SK-N-SH (cell line): Measurements from ENCODE around the gene NPS. TPM values are rescaled to one million over a fixed set of nuclear protein-coding genes. Genes with fewer than 3 reads are reported as not detected.

ENCODE experiments used
- CTCF ChIA-PET: fragments of 300-600, 350-600 bp; formaldehyde crosslinking; extraction: SDS; loops from one replicate; lab custom pipeline; 2021; lab: Yijun Ruan, JAX
- POLR2A ChIA-PET: fragments of 350-600 bp; sonication (Branson Sonifier 250); formaldehyde crosslinking; extraction: SDS; loops from one replicate; lab custom pipeline; 2020; ENCODE audit warnings: antibody characterized with exemption, inconsistent platforms; lab: Yijun Ruan, JAX
- DNase-seq: peaks from one replicate; pipeline ENCODE4 v3.0.0; 2012
- H2AFZ ChIP-seq: fragments of 200-600 bp; sonication (generic); 2 replicates; pipeline ENCODE4 v1.8.1; 2016; ENCODE audit warnings: antibody characterized with exemption, mild to moderate bottlenecking, low read depth
- H3F3A ChIP-seq: fragments of 200-600 bp; sonication (generic); replicated peaks from 2 replicates; pipeline ENCODE3; 2016; ENCODE audit warnings: antibody characterized with exemption, mild to moderate bottlenecking; ENCODE audit not compliant: insufficient read depth
- H3K27ac ChIP-seq, 2 experiments: fragments of 200-500 bp in 1 of 2; fragments of 200-600 bp in 1 of 2; sonication (Bioruptor generic) in 1 of 2; sonication (generic), shearing (Covaris generic) in 1 of 2; 2 replicates each; pipeline versions ENCODE4 v1.5.1 to v1.6.1; 2014 to 2016; ENCODE audit warnings: low read depth in 2 of 2, inconsistent platforms in 1 of 2, low read length in 1 of 2, mild to moderate bottlenecking in 1 of 2, mixed read lengths in 1 of 2
- H3K27me3 ChIP-seq: fragments of 200-600 bp; sonication (generic), shearing (Covaris generic); 2 replicates; pipeline ENCODE4 v1.6.1; 2016; ENCODE audit warnings: mixed run types; ENCODE audit not compliant: insufficient read depth
- H3K36me3 ChIP-seq, 2 experiments: fragments of 200-500 bp in 1 of 2; fragments of 200-600 bp in 1 of 2; sonication (Bioruptor generic) in 1 of 2; sonication (generic) in 1 of 2; replicated peaks in 1 of 2; 2 replicates each; pipeline versions ENCODE3 to v1.5.1; 2014 to 2016; ENCODE audit warnings: low read length in 1 of 2, mild to moderate bottlenecking in 1 of 2; ENCODE audit not compliant: insufficient read depth in 2 of 2, control insufficient read depth in 1 of 2
- H3K4me1 ChIP-seq, 2 experiments: fragments of 200-500 bp in 1 of 2; fragments of 200-600 bp in 1 of 2; sonication (Bioruptor generic) in 1 of 2; sonication (generic), shearing (Covaris generic) in 1 of 2; 2 replicates each; pipeline versions ENCODE4 v1.5.1 to v1.6.1; 2014 to 2016; ENCODE audit warnings: low read depth in 1 of 2, low read length in 1 of 2, mixed run types in 1 of 2; ENCODE audit not compliant: insufficient read depth in 2 of 2, control insufficient read depth in 1 of 2
- H3K4me2 ChIP-seq: fragments of 200-600 bp; sonication (generic), shearing (Covaris generic); 2 replicates; pipeline ENCODE4 v1.6.1; 2017; ENCODE audit warnings: mixed run types
- H3K4me3 ChIP-seq, 2 experiments: fragments of 200-500 bp in 1 of 2; fragments of 200-600 bp in 1 of 2; sonication (Bioruptor generic) in 1 of 2; sonication (generic), shearing (Covaris generic) in 1 of 2; 2 replicates each; pipeline versions ENCODE4 v1.5.1 to v1.8.1; 2014 to 2016; ENCODE audit warnings: low read depth in 2 of 2, inconsistent platforms in 1 of 2, low read length in 1 of 2, mild to moderate bottlenecking in 1 of 2, mixed read lengths in 1 of 2, moderate library complexity in 1 of 2
- H3K79me2 ChIP-seq: fragments of 200-600 bp; sonication (generic); 2 replicates; pipeline ENCODE4 v1.8.1; 2017; ENCODE audit warnings: mild to moderate bottlenecking; ENCODE audit not compliant: insufficient read depth
- H3K9ac ChIP-seq: fragments of 200-600 bp; sonication (generic); 2 replicates; pipeline ENCODE4 v1.6.1; 2017; ENCODE audit warnings: mixed run types
- H3K9me2 ChIP-seq: fragments of 200-600 bp; sonication (generic); 2 replicates; pipeline ENCODE4 v1.6.1; 2017; ENCODE audit warnings: mixed run types
- H3K9me3 ChIP-seq: fragments of 200-600 bp; sonication (generic); 2 replicates; pipeline ENCODE4 v1.6.1; 2017; ENCODE audit warnings: mixed run types, mild to moderate bottlenecking, moderate library complexity
- H4K20me1 ChIP-seq: fragments of 200-600 bp; sonication (generic); 2 replicates; pipeline ENCODE4 v1.6.1; 2017; ENCODE audit warnings: mild to moderate bottlenecking, mixed run types; ENCODE audit not compliant: insufficient read depth
- CHD2 ChIP-seq: fragments of 150-350 bp; IDR thresholded peaks from 2 replicates; pipeline ENCODE4 v1.6.1; 2018; ENCODE audit warnings: low read length; ENCODE audit not compliant: partially characterized antibody
- EP300 ChIP-seq, 2 experiments: IDR thresholded peaks; 2 replicates each; pipeline versions ENCODE4 v1.4.0 to v1.6.1; 2012; ENCODE audit warnings: borderline replicate concordance in 1 of 2, low read depth in 1 of 2, low read length in 1 of 2
- FOSL2 ChIP-seq: IDR thresholded peaks from 2 replicates; pipeline ENCODE4 v1.4.0; 2012; ENCODE audit warnings: low read depth, mild to moderate bottlenecking, moderate library complexity, borderline replicate concordance
- FOXM1 ChIP-seq: IDR thresholded peaks from 2 replicates; pipeline ENCODE4 v1.4.0; 2012; ENCODE audit warnings: low read depth, mild to moderate bottlenecking
- JUND ChIP-seq: IDR thresholded peaks from 2 replicates; pipeline ENCODE4 v1.4.0; 2012
- POLR2AphosphoS5 ChIP-seq: IDR thresholded peaks from 2 replicates; pipeline ENCODE4 v1.6.1; 2012; ENCODE audit warnings: low read depth, low read length
- RCOR1 ChIP-seq: fragments of 150-350 bp; IDR thresholded peaks from 2 replicates; pipeline ENCODE4 v1.6.1; 2017; ENCODE audit warnings: antibody characterized with exemption, low read length
- RXRA ChIP-seq: IDR thresholded peaks from 2 replicates; pipeline ENCODE4 v1.4.0; 2012; ENCODE audit warnings: low read depth, mild to moderate bottlenecking, borderline replicate concordance
- SMC3 ChIP-seq: IDR thresholded peaks from 2 replicates; pipeline ENCODE4 v1.6.1; 2012; ENCODE audit warnings: low read depth, low read length, improper control_type of control experiment
- TAF1 ChIP-seq: IDR thresholded peaks from 2 replicates; pipeline ENCODE4 v1.6.1; 2012; ENCODE audit warnings: low read depth, mild to moderate bottlenecking, low read length, moderate library complexity, borderline replicate concordance
- TEAD4 ChIP-seq: IDR thresholded peaks from 2 replicates; pipeline ENCODE4 v1.4.0; 2012; ENCODE audit warnings: mild to moderate bottlenecking, borderline replicate concordance; ENCODE audit not compliant: insufficient read depth
- YY1 ChIP-seq: IDR thresholded peaks from 2 replicates; pipeline ENCODE4 v1.4.0; 2012; ENCODE audit warnings: low read depth, mild to moderate bottlenecking
- WGBS: methylation state at CpG from one replicate; pipeline ENCODE4 v1.1.6; 2017; ENCODE audit warnings: low lambda C conversion rate; 5-methylcytosine and 5-hydroxymethylcytosine counted together
- polyA plus RNA-seq, 3 experiments: library from polyadenylated mRNA; depleted of rRNA; stranded (reverse); fragments of >200 nt; gene quantifications; 2 replicates each; pipeline ENCODE4 v1.2.3, GENCODE V29; 2012
- TF ChIP-seq, protein P1 (sequence below): fragments of 150-350 bp; IDR thresholded peaks from 2 replicates; pipeline ENCODE4 v1.6.1; 2016; ENCODE audit warnings: mild to moderate bottlenecking, low read depth, low read length
- TF ChIP-seq, protein P2 (sequence below): fragments of 200-600 bp; sonication (generic); IDR thresholded peaks from 2 replicates; pipeline ENCODE4 v1.6.1; 2017; ENCODE audit warnings: antibody characterized with exemption, mild to moderate bottlenecking, moderate library complexity
- TF ChIP-seq, protein P3 (sequence below): IDR thresholded peaks from 2 replicates; pipeline ENCODE4 v1.4.0; 2012; ENCODE audit warnings: low read depth, borderline replicate concordance

The NPS gene
- polyA plus RNA-seq, 1 of the 3 experiments (the other 2 are of a cell fraction) = not detected

DNA sequence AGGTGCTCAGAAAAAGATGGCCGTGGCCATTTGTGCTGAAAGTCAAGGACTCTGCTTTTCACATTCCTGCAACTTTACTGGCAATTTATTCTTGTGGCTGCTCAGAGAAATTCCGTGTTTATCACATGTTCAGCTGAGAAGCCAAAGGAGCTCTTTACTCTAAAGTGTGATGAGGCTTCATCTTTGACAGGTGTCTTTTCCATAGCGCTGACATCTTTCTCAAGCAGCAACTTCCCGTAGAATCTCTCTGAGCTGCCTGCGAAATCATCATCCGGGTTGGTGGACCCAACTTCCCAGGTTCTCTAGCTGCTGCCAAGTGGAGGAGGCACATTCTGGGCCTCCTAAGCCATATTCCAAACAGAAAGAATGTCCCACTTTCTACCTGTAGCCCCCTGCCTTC lies 16.9 kb upstream of the NPS start:
- H3K9ac ChIP-seq = no peak overlapping the region
- no peak overlapping the region for H2AFZ ChIP-seq
- 51% methylated on average over 6 of the region's 6 CpGs for WGBS
- TF ChIP-seq, protein P1, sequence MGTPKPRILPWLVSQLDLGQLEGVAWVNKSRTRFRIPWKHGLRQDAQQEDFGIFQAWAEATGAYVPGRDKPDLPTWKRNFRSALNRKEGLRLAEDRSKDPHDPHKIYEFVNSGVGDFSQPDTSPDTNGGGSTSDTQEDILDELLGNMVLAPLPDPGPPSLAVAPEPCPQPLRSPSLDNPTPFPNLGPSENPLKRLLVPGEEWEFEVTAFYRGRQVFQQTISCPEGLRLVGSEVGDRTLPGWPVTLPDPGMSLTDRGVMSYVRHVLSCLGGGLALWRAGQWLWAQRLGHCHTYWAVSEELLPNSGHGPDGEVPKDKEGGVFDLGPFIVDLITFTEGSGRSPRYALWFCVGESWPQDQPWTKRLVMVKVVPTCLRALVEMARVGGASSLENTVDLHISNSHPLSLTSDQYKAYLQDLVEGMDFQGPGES = no peak
- TF ChIP-seq YY1 = no peak
- TF ChIP-seq, protein P2, sequence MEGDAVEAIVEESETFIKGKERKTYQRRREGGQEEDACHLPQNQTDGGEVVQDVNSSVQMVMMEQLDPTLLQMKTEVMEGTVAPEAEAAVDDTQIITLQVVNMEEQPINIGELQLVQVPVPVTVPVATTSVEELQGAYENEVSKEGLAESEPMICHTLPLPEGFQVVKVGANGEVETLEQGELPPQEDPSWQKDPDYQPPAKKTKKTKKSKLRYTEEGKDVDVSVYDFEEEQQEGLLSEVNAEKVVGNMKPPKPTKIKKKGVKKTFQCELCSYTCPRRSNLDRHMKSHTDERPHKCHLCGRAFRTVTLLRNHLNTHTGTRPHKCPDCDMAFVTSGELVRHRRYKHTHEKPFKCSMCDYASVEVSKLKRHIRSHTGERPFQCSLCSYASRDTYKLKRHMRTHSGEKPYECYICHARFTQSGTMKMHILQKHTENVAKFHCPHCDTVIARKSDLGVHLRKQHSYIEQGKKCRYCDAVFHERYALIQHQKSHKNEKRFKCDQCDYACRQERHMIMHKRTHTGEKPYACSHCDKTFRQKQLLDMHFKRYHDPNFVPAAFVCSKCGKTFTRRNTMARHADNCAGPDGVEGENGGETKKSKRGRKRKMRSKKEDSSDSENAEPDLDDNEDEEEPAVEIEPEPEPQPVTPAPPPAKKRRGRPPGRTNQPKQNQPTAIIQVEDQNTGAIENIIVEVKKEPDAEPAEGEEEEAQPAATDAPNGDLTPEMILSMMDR = no peak
- TF ChIP-seq SMC3 = no peak
- no peak for TF ChIP-seq TAF1
- TF ChIP-seq POLR2AphosphoS5 = no peak
- no peak for TF ChIP-seq FOSL2
- TF ChIP-seq EP300 (IDR thresholded peaks at IDR 0.05; ENCODE audit: borderline replicate concordance in 1 of 2, low read depth in 1 of 2, low read length in 1 of 2) = no peak
- no peak for TF ChIP-seq JUND
- no peak for TF ChIP-seq RCOR1
- TF ChIP-seq FOXM1 = no peak
- TF ChIP-seq TEAD4 = no peak
- no peak for TF ChIP-seq RXRA
- no peak for TF ChIP-seq CHD2
- TF ChIP-seq, protein P3, sequence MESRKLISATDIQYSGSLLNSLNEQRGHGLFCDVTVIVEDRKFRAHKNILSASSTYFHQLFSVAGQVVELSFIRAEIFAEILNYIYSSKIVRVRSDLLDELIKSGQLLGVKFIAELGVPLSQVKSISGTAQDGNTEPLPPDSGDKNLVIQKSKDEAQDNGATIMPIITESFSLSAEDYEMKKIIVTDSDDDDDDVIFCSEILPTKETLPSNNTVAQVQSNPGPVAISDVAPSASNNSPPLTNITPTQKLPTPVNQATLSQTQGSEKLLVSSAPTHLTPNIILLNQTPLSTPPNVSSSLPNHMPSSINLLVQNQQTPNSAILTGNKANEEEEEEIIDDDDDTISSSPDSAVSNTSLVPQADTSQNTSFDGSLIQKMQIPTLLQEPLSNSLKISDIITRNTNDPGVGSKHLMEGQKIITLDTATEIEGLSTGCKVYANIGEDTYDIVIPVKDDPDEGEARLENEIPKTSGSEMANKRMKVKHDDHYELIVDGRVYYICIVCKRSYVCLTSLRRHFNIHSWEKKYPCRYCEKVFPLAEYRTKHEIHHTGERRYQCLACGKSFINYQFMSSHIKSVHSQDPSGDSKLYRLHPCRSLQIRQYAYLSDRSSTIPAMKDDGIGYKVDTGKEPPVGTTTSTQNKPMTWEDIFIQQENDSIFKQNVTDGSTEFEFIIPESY = no peak
- TF ChIP-seq, all 33 proteins: peak for 0
- no peak overlapping the region for H3K4me2 ChIP-seq
- H3K4me1 ChIP-seq = no peaks in the 10 kb centered on the region; a peak in 1 of 4 replicates
- no peaks in the 10 kb centered on the region for H3K9me3 ChIP-seq
- H3K36me3 ChIP-seq = no peaks in the 10 kb centered on the region
- H4K20me1 ChIP-seq = no peaks in the 10 kb centered on the region
- H3F3A ChIP-seq = no peaks in the 10 kb centered on the region
- no peak for DNase-seq
- H3K27me3 ChIP-seq = no peaks in the 10 kb centered on the region
- no peak overlapping the region for H3K4me3 ChIP-seq
- H3K27ac ChIP-seq = no peak overlapping the region
- no peaks in the 10 kb centered on the region for H3K79me2 ChIP-seq
- ChIA-PET CTCF (no interaction called here), POLR2A (no interaction called here)
- no peaks in the 10 kb centered on the region for H3K9me2 ChIP-seq
